ENCODE measurements around the gene INSM2. TPM values are rescaled to one million over a fixed set of nuclear protein-coding genes. Genes with fewer than 3 reads are reported as not detected.

INSM2 gene
- total and polyA plus RNA-seq, 10 of the 15 experiments (the other 5 are each of a cell fraction or from before 2014, with no cell fraction given), result 0.06 TPM; not detected in 9

DNA sequence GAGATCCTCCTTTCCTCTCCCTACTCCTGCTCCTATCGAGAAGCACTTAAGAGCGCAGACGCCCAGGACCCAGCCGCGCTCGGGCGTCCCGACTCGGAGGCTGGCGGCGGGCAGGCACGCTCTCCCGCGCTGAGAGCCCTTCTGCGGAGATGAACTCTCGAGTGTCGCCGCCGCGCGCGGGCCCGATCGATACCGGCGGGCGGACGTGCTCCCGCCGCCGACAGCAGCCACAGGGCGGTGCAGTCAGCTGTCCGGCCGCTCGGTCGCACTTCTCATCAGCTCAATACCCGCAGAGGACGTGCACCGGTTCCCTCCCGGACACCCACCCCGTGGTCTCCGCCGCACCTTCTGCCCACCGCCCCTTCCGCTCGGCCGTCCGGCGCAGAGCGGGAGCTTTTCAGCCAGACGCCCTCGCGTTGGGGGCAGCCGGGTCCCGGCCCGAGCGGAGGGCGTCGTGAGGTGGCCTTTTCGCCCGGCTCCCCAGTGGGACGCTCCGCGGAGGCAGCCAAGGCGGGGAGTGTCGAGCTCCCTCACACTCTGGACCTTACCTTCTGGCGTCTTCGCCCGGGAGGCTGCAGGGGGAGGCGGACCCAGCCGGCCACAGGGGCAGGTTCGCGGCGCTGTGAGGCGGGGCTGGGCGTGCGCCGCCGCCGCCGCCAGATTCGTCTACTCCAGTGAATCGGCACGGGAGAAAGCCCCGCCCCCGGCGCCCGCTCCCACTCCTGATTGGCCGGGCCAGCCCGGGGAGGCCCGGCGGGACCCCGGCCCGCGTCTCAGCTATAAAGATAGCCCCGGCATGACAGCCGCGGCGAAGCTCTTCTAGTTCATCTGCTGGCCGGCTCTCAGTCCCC lies at the start of gene INSM2 (continued):
- 0 out of 2 replicates have a peak, but pooled peaks have one; percentile 22 for TF ChIP-seq IKZF1 (conservative IDR thresholded peaks at IDR 0.05)

- DNase-seq (ENCODE audit: low read depth, low spot score), result no peak
- no peak overlapping the region for H3K4me2 ChIP-seq (ENCODE audit: control insufficient read depth, insufficient read depth)
- no TSS peak for BruUV-seq (replicated peaks)
- ChIA-PET CTCF (no interaction called here), RAD21 (ENCODE audit: unreplicated experiment) (no interaction called here), POLR2A (no interaction called here), SMC1A (ENCODE audit: uncharacterized antibody, unreplicated experiment) (no interaction called here)
- H3K27me3 ChIP-seq (replicated peaks in 1 of 2; ENCODE audit: control insufficient read depth in 2 of 2, insufficient read depth in 2 of 2, low read length in 1 of 2), result no peaks in the 10 kb centered on the region
- intact Hi-C loops (cut with micrococcal nuclease; ENCODE audit: unreplicated experiment) (no loop called here), in situ Hi-C loops (cut with MboI) (no loop called here)
- H3K9ac ChIP-seq (ENCODE audit: control insufficient read depth, insufficient read depth, low read length), result no peak overlapping the region
- no peaks in the 10 kb centered on the region for H3K79me2 ChIP-seq (ENCODE audit: control insufficient read depth, insufficient read depth, low read length)
- no peak overlapping the region for H3K27ac ChIP-seq (ENCODE audit: control insufficient read depth, insufficient read depth)
- ATAC-seq, result no peak
- no peaks in the 10 kb centered on the region for H3K4me1 ChIP-seq (ENCODE audit: control insufficient read depth, insufficient read depth, low read length)
- H3K36me3 ChIP-seq (ENCODE audit: control insufficient read depth in 2 of 2, insufficient read depth in 2 of 2, low read length in 1 of 2), result no peaks in the 10 kb centered on the region
- no peak overlapping the region for H3K4me3 ChIP-seq
- no peak for TF ChIP-seq MEF2A (IDR thresholded peaks at IDR 0.05; ENCODE audit: insufficient read depth, low read depth, low read length)
- no peak for TF ChIP-seq IKZF1 (conservative IDR thresholded peaks at IDR 0.05)
- TF ChIP-seq, protein P1, sequence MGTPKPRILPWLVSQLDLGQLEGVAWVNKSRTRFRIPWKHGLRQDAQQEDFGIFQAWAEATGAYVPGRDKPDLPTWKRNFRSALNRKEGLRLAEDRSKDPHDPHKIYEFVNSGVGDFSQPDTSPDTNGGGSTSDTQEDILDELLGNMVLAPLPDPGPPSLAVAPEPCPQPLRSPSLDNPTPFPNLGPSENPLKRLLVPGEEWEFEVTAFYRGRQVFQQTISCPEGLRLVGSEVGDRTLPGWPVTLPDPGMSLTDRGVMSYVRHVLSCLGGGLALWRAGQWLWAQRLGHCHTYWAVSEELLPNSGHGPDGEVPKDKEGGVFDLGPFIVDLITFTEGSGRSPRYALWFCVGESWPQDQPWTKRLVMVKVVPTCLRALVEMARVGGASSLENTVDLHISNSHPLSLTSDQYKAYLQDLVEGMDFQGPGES (IDR thresholded peaks at IDR 0.05), result no peak
- TF ChIP-seq, protein P2, sequence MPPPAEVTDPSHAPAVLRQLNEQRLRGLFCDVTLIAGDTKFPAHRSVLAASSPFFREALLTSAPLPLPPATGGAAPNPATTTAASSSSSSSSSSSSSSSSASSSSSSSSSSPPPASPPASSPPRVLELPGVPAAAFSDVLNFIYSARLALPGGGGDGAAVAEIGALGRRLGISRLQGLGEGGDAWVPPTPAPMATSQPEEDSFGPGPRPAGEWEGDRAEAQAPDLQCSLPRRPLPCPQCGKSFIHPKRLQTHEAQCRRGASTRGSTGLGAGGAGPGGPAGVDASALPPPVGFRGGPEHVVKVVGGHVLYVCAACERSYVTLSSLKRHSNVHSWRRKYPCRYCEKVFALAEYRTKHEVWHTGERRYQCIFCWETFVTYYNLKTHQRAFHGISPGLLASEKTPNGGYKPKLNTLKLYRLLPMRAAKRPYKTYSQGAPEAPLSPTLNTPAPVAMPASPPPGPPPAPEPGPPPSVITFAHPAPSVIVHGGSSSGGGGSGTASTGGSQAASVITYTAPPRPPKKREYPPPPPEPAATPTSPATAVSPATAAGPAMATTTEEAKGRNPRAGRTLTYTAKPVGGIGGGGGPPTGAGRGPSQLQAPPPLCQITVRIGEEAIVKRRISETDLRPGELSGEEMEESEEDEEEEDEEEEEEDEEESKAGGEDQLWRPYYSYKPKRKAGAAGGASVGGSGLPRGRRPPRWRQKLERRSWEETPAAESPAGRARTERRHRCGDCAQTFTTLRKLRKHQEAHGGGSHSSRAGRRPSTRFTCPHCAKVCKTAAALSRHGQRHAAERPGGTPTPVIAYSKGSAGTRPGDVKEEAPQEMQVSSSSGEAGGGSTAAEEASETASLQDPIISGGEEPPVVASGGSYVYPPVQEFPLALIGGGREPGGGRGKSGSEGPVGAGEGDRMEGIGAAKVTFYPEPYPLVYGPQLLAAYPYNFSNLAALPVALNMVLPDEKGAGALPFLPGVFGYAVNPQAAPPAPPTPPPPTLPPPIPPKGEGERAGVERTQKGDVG (CRISPR knock-in tag; IDR thresholded peaks at IDR 0.05), result no peak
- TF ChIP-seq PAX5 (IDR thresholded peaks at IDR 0.05; ENCODE audit: borderline replicate concordance, low read depth, low read length), result no peak
- TF ChIP-seq, protein P3, sequence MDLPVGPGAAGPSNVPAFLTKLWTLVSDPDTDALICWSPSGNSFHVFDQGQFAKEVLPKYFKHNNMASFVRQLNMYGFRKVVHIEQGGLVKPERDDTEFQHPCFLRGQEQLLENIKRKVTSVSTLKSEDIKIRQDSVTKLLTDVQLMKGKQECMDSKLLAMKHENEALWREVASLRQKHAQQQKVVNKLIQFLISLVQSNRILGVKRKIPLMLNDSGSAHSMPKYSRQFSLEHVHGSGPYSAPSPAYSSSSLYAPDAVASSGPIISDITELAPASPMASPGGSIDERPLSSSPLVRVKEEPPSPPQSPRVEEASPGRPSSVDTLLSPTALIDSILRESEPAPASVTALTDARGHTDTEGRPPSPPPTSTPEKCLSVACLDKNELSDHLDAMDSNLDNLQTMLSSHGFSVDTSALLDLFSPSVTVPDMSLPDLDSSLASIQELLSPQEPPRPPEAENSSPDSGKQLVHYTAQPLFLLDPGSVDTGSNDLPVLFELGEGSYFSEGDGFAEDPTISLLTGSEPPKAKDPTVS (IDR thresholded peaks at IDR 0.05; ENCODE audit: low read depth, low read length), result no peak
- TF ChIP-seq TCF7 (IDR thresholded peaks at IDR 0.05; ENCODE audit: borderline replicate concordance), result no peak
- TF ChIP-seq NFYB (IDR thresholded peaks at IDR 0.05; ENCODE audit: insufficient read depth, low read depth, low read length), result no peak
- TF ChIP-seq, protein P4, sequence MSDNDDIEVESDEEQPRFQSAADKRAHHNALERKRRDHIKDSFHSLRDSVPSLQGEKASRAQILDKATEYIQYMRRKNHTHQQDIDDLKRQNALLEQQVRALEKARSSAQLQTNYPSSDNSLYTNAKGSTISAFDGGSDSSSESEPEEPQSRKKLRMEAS (IDR thresholded peaks at IDR 0.05; ENCODE audit: low read depth, low read length), result no peak
- no peak for TF ChIP-seq HDGF (IDR thresholded peaks at IDR 0.05)
- H4K20me1 ChIP-seq (ENCODE audit: control insufficient read depth, insufficient read depth), result no peaks in the 10 kb centered on the region
- H3K9me3 ChIP-seq (replicated peaks; ENCODE audit: control insufficient read depth, insufficient read depth, low read length), result no peaks in the 10 kb centered on the region
- no peak overlapping the region for H2AFZ ChIP-seq (ENCODE audit: control insufficient read depth, low read depth, low read length)
- no peak for FAIRE-seq
These were observed 41.4 kb upstream of the INSM2 start for GRCh38 chr14:35492569-35493014.

Measured in GM12878 (cell line).